A673 (cell line): ENCODE data around the gene PLSCR1. TPM values are rescaled to one million over a fixed set of nuclear protein-coding genes. Genes with fewer than 3 reads are reported as not detected.
"Not testable (repeated sequence)": the region's sequence is repeated elsewhere in the genome, so short reads cannot be mapped to it uniquely, and the experiment has no call there.

Experiments used
- BruUV-seq: library from RNA; stranded (reverse); fragments of 400-500 nt; replicated peaks from 2 replicates; lab custom pipeline; 2021; lab: Mats Ljungman, UMichigan
- CTCF ChIA-PET: fragments of 300-600 bp; sonication (Branson Sonifier 250); formaldehyde crosslinking; loops from one replicate; lab custom pipeline; 2022; ENCODE audit warnings: antibody characterized with exemption; lab: Charles Lee
- POLR2A ChIA-PET: fragments of 300-600 bp; sonication (Branson Sonifier 250); formaldehyde crosslinking; loops from one replicate; lab custom pipeline; 2022; ENCODE audit warnings: antibody characterized with exemption; ENCODE audit not compliant: low non-redundant PET; lab: Charles Lee
- DNase-seq: peaks from one replicate; pipeline ENCODE4 v3.0.0-alpha.2; 2015; ENCODE audit warnings: low spot score
- H3K27ac ChIP-seq: fragments of 200-600 bp; sonication (generic); 2 replicates; pipeline ENCODE4 v1.5.1; 2016; ENCODE audit warnings: mixed run types, low read depth, mild to moderate bottlenecking, mixed read lengths, antibody characterized with exemption, low read length; ENCODE audit not compliant: poor library complexity, severe bottlenecking
- H3K27me3 ChIP-seq: fragments of 200-600 bp; sonication (generic); replicated peaks from 2 replicates; pipeline ENCODE4 v1.6.1; 2017; ENCODE audit warnings: mixed run types, low read depth, mild to moderate bottlenecking, mixed read lengths, antibody characterized with exemption, low read length; ENCODE audit not compliant: insufficient read depth, poor library complexity
- H3K36me3 ChIP-seq: fragments of 200-600 bp; sonication (generic); 2 replicates; pipeline ENCODE4 v1.6.1; 2016; ENCODE audit warnings: mixed run types, mild to moderate bottlenecking, mixed read lengths, antibody characterized with exemption, low read length; ENCODE audit not compliant: insufficient read depth, poor library complexity, severe bottlenecking
- H3K4me1 ChIP-seq: fragments of 200-600 bp; sonication (generic); 2 replicates; pipeline ENCODE4 v1.6.1; 2017; ENCODE audit warnings: mixed run types, mild to moderate bottlenecking, mixed read lengths, antibody characterized with exemption, low read length; ENCODE audit not compliant: insufficient read depth, poor library complexity, severe bottlenecking
- H3K4me3 ChIP-seq: fragments of 200-600 bp; sonication (generic); 2 replicates; pipeline ENCODE4 v1.5.1; 2016; ENCODE audit warnings: low read depth, mixed run types, mild to moderate bottlenecking, mixed read lengths, low read length; ENCODE audit not compliant: poor library complexity, severe bottlenecking
- H3K9me3 ChIP-seq: fragments of 200-600 bp; sonication (generic); 2 replicates; pipeline ENCODE4 v1.6.1; 2016; ENCODE audit warnings: mixed run types, low read depth, mild to moderate bottlenecking, mixed read lengths, antibody characterized with exemption, low read length; ENCODE audit not compliant: poor library complexity, severe bottlenecking
- EZH2 ChIP-seq: fragments of 200-600 bp; sonication (generic); IDR thresholded peaks from 2 replicates; pipeline ENCODE4 v1.6.1; 2017; ENCODE audit warnings: borderline replicate concordance, low read depth, mild to moderate bottlenecking, mixed read lengths, antibody characterized with exemption, low read length; ENCODE audit not compliant: poor library complexity, severe bottlenecking
- intact Hi-C: fragments of 100-400 bp; cut with micrococcal nuclease; formaldehyde crosslinking; loops from one replicate; pipeline ENCODE4 v1.10.0; 2022; ENCODE audit not compliant: unreplicated experiment
- total RNA-seq: library from RNA; stranded (reverse); gene quantifications from 2 replicates; pipeline ENCODE4 v1.2.3, GENCODE V29; 2021
- TF ChIP-seq, protein P1 (sequence below): fragments of 300-800, 200-600 bp; sonication (generic); conservative IDR thresholded peaks from 2 replicates; pipeline ENCODE4 v1.5.1; 2017; ENCODE audit warnings: low read depth, mild to moderate bottlenecking, antibody characterized with exemption, low read length, moderate library complexity, mixed read lengths

The PLSCR1 gene
- total RNA-seq, 1 experiment from 2014 or later: 49.3 TPM

DNA sequence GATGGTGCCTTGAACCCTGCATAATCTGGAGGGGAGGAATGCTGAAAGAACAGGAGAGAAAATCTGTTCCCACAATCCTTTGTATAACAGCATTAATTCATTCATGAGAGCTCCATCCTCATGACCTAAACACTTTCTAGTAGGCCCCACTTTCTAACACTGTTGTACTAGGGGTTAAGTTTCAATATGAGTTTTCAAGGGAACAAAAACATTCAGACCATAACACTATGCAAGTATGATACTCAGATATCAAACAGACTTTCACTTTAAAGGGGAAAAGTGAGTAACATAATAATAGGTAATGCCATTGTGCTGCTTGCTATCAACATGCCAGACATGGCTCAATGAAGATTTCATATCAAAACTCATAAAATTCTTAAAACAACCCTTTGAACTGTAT is 42.7 kb downstream of the PLSCR1 start:
- BruUV-seq: no TSS peak
- Histone ChIP-seq H3K4me1 (peaks cover 36% of the 10 kb centered on the region), H3K4me3 (no peak overlapping the region), H3K27ac (no peak overlapping the region), H3K27me3 (no peaks in the 10 kb centered on the region), H3K9me3 (no peaks in the 10 kb centered on the region), H3K36me3 (no peaks in the 10 kb centered on the region)
- DNase-seq: no peak
- ChIA-PET CTCF (no interaction called here), POLR2A (no interaction called here)
- TF ChIP-seq, protein P1, sequence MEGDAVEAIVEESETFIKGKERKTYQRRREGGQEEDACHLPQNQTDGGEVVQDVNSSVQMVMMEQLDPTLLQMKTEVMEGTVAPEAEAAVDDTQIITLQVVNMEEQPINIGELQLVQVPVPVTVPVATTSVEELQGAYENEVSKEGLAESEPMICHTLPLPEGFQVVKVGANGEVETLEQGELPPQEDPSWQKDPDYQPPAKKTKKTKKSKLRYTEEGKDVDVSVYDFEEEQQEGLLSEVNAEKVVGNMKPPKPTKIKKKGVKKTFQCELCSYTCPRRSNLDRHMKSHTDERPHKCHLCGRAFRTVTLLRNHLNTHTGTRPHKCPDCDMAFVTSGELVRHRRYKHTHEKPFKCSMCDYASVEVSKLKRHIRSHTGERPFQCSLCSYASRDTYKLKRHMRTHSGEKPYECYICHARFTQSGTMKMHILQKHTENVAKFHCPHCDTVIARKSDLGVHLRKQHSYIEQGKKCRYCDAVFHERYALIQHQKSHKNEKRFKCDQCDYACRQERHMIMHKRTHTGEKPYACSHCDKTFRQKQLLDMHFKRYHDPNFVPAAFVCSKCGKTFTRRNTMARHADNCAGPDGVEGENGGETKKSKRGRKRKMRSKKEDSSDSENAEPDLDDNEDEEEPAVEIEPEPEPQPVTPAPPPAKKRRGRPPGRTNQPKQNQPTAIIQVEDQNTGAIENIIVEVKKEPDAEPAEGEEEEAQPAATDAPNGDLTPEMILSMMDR: no peak
- TF ChIP-seq EZH2: no peak
- intact Hi-C loops: no loop called here

DNA sequence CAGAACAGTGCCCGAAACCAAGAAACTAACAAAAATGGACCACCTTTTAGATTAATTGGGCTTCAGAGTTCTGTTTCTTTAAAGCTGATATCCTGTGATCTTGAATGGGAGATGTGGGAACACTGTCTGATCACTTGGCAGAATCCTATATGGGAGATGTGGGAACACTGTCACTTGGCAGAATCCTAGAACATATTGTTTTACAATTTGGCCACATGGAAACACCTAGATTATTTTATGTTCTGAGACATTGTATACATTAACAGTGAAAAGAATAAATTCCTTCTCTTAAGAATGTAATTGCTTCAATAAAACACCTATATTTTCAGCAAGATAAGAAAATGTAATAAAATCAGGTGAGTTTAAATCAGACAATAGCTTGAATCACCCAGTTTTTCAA is 44.7 kb downstream of the PLSCR1 start:
- H3K36me3 ChIP-seq: no peaks in the 10 kb centered on the region
- TF ChIP-seq EZH2: no peak
- H3K4me3 ChIP-seq: no peak overlapping the region
- peaks cover 16% of the 10 kb centered on the region for H3K4me1 ChIP-seq
- CTCF ChIA-PET: no interaction called here
- no peaks in the 10 kb centered on the region for H3K9me3 ChIP-seq
- no peak for DNase-seq
- POLR2A ChIA-PET: interaction anchor here (0.5 kb wide), 1 partner anchor 27 kb away, joined by 4 read pairs; no protein-coding TSS in a partner anchor
- no peak overlapping the region for H3K27ac ChIP-seq
- BruUV-seq: no TSS peak
- intact Hi-C loops: no loop called here
- no peaks in the 10 kb centered on the region for H3K27me3 ChIP-seq

DNA sequence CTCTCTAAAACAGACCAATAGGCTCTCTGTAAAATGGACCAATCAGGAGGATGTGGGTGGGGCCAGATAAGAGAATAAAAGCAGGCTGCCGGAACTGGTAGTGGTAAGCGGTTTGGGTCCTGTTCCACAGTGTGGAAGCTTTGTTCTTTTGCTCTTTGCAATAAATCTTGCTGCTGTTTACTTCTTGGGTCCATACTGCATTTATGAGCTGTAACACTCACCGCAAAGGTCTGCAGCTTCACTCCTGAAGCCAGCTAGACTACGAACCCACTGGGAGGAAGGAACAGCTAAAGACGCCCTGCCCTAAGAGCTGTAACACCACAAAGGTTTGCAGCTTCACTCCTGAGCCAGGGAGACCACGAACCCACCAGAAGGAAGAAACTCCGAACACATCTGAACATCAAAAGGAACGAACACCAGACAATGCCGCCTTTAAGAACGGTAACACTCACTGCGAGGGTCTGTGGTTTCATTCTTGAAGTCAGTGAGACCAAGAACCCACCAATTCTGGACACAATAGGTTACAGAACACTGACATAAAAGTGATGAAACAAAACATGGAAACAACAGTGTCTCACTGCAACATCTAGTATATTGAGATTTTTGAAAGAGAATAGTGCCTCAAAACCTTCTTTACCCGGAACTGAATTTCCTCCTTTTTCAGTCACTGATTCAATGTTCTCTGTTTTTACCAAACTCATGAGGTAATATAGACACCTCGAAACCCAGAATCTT is 46.2 kb downstream of the PLSCR1 start:
- CTCF ChIA-PET: no interaction called here
- Histone ChIP-seq H3K9me3 (no peaks in the 10 kb centered on the region), H3K27ac (no peak overlapping the region), H3K36me3 (no peaks in the 10 kb centered on the region), H3K27me3 (no peaks in the 10 kb centered on the region), H3K4me3 (no peak overlapping the region), H3K4me1 (peaks cover 10% of the 10 kb centered on the region)
- no peak for DNase-seq
- intact Hi-C loops: no loop called here
- TF ChIP-seq EZH2: no peak
- TF ChIP-seq, protein P1: no peak
- POLR2A ChIA-PET: no interaction called here
- BruUV-seq: no TSS peak

DNA sequence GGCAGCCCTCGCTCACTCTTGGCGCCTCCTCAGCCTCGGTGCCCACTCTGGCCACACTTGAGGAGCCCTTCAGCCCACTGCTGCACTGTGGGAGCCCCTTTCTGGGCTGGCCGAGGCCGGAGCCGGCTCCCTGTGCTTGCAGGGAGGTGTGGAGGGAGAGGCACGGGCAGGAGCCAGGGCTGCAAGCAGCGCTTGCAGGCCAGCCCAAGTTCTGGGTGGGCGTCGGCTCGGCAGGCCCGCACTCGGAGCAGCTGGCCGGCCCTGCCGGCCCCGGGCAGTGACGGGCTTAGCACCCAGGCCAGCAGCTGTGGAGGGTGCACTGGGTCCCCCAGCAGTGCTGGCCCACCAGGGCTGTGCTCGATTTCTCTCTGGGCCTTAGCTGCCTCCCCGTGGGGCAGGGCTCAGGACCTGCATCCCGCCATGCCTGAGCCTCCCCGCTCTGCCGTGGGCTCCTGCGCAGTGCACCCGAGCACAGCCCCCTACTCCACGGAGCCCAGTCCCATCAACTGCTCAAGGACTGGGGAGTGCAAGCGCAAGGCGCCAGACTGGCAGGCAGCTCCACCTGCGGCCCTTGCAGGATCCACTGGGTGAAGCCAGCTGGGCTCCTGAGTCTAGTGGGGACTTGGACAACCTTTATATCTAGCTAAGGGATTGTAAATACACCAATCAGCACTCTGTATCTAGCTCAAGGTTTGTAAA is 47.1 kb downstream of the PLSCR1 start:
- H3K27me3 ChIP-seq, DNase-seq, CTCF ChIA-PET, H3K27ac ChIP-seq, H3K4me3 ChIP-seq, intact Hi-C loops, H3K36me3 ChIP-seq, POLR2A ChIA-PET, BruUV-seq, H3K9me3 ChIP-seq: not testable (repeated sequence)
- peaks cover 13% of the 10 kb centered on the region for H3K4me1 ChIP-seq
